ENCODE measurements around the gene SMARCD1.

GRCh38 chr12:50079771-50080170, 5.4 kb upstream of the SMARCD1 start:
- TF ChIP-seq CTCF (IDR thresholded peaks at IDR 0.05) (no peak), POLR2A (IDR thresholded peaks at IDR 0.05) (no peak)
